ENCODE results near the gene PRKD2. TPM values are rescaled to one million over a fixed set of nuclear protein-coding genes. Genes with fewer than 3 reads are reported as not detected.

The PRKD2 gene
- total RNA-seq, 1 donor from 2014 or later, result 191 TPM

DNA sequence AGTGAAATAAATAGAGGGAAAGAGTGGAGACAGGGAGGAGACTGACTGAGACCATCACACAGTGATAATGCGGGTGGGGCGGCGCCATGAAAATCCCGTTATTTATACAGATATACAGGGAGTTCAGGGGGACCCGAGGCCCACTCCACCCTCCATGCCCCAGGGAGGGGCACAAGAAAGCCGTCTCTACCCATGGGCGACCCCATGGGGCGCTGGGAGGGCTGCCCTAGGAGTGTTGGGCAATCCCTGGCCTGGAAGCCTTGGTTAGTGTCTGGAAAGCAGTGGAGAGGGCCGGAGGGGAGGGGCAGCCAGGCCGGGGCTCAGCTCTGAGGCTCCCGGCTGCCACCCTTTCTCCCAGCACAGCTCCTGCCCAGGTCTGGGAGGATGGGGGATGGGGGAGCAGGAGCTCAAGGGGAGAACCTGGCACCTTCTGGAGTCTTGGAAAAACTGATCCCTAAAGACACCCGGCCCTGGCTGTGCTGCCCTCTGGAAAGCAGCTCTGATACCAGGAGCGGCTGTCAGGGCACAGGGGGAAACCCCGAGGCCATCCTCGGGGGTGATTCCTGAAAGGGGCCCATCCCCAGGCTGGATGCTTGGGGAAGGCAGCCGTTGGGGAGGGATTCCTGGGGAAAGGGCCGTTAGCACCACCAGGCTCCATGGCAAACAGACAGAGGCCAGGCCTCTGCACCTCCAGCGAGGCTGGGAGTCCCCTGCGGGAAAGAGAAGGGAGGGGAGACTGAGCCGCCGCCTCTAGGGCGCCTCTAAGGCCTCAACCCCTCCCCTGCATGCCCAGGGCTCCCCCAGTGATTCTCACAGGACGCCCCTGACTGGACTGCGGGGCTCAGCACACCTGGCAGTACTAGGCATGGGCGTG, 3.0 kb upstream of the PRKD2 start:
- DNase-seq, result no peak
- POLR2A ChIA-PET, result interaction anchor here (0.5 to 2.3 kb wide), 14 partner anchors 9 to 1949 kb away, joined by 3 to 15 read pairs (median 4); partner anchors contain the start of genes CALM3 and DACT3
- TF ChIP-seq, protein P1, sequence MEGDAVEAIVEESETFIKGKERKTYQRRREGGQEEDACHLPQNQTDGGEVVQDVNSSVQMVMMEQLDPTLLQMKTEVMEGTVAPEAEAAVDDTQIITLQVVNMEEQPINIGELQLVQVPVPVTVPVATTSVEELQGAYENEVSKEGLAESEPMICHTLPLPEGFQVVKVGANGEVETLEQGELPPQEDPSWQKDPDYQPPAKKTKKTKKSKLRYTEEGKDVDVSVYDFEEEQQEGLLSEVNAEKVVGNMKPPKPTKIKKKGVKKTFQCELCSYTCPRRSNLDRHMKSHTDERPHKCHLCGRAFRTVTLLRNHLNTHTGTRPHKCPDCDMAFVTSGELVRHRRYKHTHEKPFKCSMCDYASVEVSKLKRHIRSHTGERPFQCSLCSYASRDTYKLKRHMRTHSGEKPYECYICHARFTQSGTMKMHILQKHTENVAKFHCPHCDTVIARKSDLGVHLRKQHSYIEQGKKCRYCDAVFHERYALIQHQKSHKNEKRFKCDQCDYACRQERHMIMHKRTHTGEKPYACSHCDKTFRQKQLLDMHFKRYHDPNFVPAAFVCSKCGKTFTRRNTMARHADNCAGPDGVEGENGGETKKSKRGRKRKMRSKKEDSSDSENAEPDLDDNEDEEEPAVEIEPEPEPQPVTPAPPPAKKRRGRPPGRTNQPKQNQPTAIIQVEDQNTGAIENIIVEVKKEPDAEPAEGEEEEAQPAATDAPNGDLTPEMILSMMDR (IDR thresholded peaks at IDR 0.05), result no peak
- Mint-ChIP-seq H3K36me3 (ENCODE audit: low read depth) (peaks cover 43% of the 10 kb centered on the region), H3K27ac (peak overlapping the region; percentile 97), H3K27me3 (no peaks in the 10 kb centered on the region), H3K9me3 (no peaks in the 10 kb centered on the region), H3K4me1 (peaks cover 73% of the 10 kb centered on the region), H3K4me3 (peak overlapping the region; percentile 69)
- ATAC-seq (ENCODE audit: low read depth), result no peak
- CTCF ChIA-PET, result interaction anchor here (1.0 to 3.0 kb wide), 2 partner anchors 9 to 15 kb away, joined by 4 to 14 read pairs; no protein-coding TSS in a partner anchor
- intact Hi-C loops (cut with micrococcal nuclease), result loop anchor here (1.0 to 2.0 kb wide), 4 partner anchors 8 to 120 kb away; partner anchors contain the start of genes FKRP and STRN4

DNA sequence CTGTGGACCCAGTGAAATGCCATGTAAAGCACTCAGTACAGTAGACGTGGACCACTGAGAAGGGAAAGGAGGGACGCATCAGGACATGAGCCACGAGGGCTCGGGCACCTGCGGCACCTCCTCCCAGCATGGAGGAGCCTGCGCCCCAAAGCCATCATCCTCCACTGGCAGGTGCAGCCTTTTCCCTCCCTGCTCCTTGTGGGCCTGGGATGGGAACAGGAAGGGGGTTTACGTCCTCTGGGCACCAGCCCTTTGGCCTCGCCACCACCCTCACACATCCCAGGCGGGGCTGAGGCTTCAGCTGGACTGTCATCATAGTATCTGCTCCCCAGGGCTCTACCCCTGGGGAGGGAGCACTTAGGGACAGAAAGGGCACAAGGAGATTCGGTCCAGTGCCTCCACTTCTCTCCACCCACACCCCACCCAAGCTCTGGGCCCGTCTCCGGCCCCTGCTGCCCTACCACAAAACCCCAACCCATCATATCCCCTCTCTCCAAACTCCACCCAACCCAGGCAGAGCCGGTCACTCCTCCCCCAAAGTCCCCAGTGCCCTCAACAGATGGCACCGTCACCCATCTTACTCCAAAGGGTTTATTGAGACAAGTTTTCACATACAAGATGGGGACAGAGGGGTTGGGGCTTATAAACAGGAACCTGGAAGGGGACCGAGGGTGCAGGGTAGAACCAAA, 2.2 kb upstream of the PRKD2 start:
- Mint-ChIP-seq H3K9me3 (no peaks in the 10 kb centered on the region), H3K27me3 (no peaks in the 10 kb centered on the region), H3K27ac (peak overlapping the region; percentile 97), H3K4me1 (peaks cover 79% of the 10 kb centered on the region), H3K4me3 (peak overlapping the region; percentile 94), H3K36me3 (ENCODE audit: low read depth) (peaks cover 39% of the 10 kb centered on the region)
- intact Hi-C loops (cut with micrococcal nuclease), result loop anchor here (1.0 to 2.0 kb wide), 4 partner anchors 9 to 119 kb away; partner anchors contain the start of genes FKRP and STRN4
- TF ChIP-seq, protein P1 (IDR thresholded peaks at IDR 0.05), result no peak
- ATAC-seq (ENCODE audit: low read depth), result peak; percentile 50
- ChIA-PET CTCF (interaction anchor here (1.0 to 3.0 kb wide), 3 partner anchors 9 to 15 kb away, joined by 4 to 15 read pairs (median 14); no protein-coding TSS in a partner anchor), POLR2A (interaction anchor here (0.6 to 2.3 kb wide), 16 partner anchors 9 to 555 kb away, joined by 3 to 15 read pairs (median 6); partner anchors contain the start of genes CALM3, DACT3, FKRP and SLC1A5)
- peak; percentile 59 for DNase-seq

DNA sequence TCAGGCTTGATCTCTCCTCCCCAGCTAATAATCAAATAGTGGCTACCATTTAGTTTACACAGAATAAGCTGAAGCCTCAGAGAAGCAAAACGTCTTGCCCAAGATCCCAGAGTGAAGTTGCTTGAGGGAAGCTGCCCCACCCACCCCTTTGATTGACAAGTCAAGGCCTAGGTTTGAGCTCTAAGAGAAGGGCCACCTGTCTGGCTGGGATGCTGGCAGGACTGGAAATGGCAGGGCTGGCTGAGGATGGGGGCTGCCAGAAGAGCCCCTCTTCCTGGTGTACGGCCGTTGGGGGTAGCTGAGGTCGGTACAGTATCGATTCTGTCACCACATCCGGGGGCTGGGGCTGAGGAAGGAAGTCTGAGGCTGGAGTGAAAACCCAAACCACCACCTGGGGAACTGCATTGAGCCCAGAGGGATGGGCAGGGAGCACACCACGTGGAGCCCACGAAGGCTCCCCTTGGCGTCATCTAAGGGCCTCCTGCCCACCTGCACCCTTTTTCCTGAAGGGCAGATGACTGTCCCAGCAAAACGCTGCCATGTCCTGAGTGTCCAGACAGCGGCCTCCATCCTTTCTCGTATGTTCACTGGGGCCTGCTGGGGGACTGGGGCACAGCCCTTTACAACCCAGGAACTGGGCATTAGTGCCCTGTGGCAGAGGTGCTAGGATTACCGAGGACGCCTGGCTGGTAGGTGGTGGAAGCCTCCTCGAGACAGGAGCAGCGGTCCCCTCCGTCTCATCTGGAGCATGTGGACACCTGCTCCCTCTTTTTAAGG, 1.4 kb upstream of the PRKD2 start:
- Mint-ChIP-seq H3K4me3 (peak overlapping the region; percentile 94), H3K36me3 (ENCODE audit: low read depth) (peaks cover 38% of the 10 kb centered on the region), H3K4me1 (peaks cover 80% of the 10 kb centered on the region), H3K27ac (peak overlapping the region; percentile 97), H3K9me3 (no peaks in the 10 kb centered on the region), H3K27me3 (no peaks in the 10 kb centered on the region)
- ChIA-PET CTCF (interaction anchor here (1.0 to 3.0 kb wide), 3 partner anchors 10 to 57 kb away, joined by 4 to 15 read pairs (median 14); partner anchors contain the start of gene DACT3), POLR2A (interaction anchor here (0.5 to 2.3 kb wide), 18 partner anchors 8 to 556 kb away, joined by 3 to 15 read pairs (median 4); partner anchors contain the start of genes CALM3, FKRP, SLC1A5 and ZC3H4)
- peak; percentile 65 for DNase-seq
- intact Hi-C loops (cut with micrococcal nuclease), result loop anchor here (2.0 kb wide), 2 partner anchors 28 to 100 kb away; partner anchors contain the start of genes FKRP and STRN4
- TF ChIP-seq, protein P1 (IDR thresholded peaks at IDR 0.05), result no peak
- peak; percentile 22 for ATAC-seq (ENCODE audit: low read depth)

DNA sequence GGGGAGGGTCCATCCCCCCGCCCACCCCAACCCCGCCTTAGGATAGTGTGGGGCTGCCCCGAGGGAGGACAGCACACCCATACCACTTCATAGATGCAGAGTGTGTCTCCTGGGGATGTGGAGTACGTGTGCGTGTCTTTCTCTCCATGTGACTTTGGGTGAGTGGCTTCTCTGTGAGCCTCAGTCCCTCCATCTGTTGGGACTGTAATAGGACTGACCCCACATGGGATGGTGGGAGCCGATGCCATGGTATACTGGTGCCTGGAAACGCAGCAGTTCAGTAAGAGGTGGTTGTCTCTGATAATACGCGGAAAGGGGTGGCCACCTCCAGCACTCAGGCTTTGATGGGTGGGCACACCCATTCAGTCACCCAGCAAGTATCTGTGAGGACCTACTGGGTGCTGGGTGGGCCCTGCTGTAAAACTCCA, 816 bp upstream of the PRKD2 start:
- peak overlapping the region; percentile 97 for H3K27ac Mint-ChIP-seq
- CTCF ChIA-PET, result interaction anchor here (1.0 to 1.8 kb wide), 2 partner anchors 10 to 56 kb away, joined by 4 to 15 read pairs; partner anchors contain the start of gene DACT3
- POLR2A ChIA-PET, result interaction anchor here (0.8 to 2.3 kb wide), 10 partner anchors 8 to 556 kb away, joined by 3 to 15 read pairs (median 5); partner anchors contain the start of genes CALM3, FKRP, SLC1A5 and ZC3H4
- peaks cover 78% of the 10 kb centered on the region for H3K4me1 Mint-ChIP-seq
- ATAC-seq (ENCODE audit: low read depth) (peak; percentile 20), DNase-seq (peak; percentile 37)
- TF ChIP-seq, protein P1 (IDR thresholded peaks at IDR 0.05), result no peak
- H3K27me3 Mint-ChIP-seq, result no peaks in the 10 kb centered on the region
- intact Hi-C loops (cut with micrococcal nuclease), result loop anchor here (1.0 to 2.0 kb wide), 4 partner anchors 29 to 395 kb away; partner anchors contain the start of genes FKRP and STRN4
- H3K36me3 Mint-ChIP-seq (ENCODE audit: low read depth), result peaks cover 40% of the 10 kb centered on the region
- no peaks in the 10 kb centered on the region for H3K9me3 Mint-ChIP-seq
- peak overlapping the region; percentile 94 for H3K4me3 Mint-ChIP-seq

Data from activated B cell treated with CpG ODN at 0.5 μM for 24 hours (primary cell).